HG02852 (cell line): ENCODE data around the gene RSPRY1.

Experiments
- ATAC-seq: cut with Tn5 transposase; IDR thresholded peaks from one replicate; pipeline ENCODE4 v1.9.1; 2021; ENCODE audit warnings: mild to moderate bottlenecking, moderate library complexity; ENCODE audit not compliant: unreplicated experiment

Gene RSPRY1

GRCh38 chr16:57152096-57153093 is 33.7 kb upstream of the RSPRY1 start:
- no peak for ATAC-seq

DNA sequence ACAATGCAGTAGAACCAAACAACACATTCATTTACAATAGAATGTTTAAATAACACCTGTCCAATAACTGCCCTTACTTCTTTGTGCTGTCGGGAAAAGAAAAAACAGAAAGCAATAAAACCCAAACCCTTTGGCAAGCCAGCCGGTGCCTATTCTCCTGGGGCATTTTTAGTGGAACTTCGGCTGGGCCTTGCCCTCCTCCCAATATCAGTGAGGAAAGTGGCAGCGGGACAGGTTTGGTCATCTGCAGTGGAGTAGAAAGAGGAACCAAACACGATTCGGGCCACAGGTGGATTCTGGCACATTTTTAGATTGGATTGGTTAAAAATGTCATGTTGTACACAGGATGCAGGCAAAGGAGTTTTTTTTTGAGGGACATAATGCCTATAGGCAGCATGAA is 32.3 kb upstream of the RSPRY1 start:
- ATAC-seq: no peak

DNA sequence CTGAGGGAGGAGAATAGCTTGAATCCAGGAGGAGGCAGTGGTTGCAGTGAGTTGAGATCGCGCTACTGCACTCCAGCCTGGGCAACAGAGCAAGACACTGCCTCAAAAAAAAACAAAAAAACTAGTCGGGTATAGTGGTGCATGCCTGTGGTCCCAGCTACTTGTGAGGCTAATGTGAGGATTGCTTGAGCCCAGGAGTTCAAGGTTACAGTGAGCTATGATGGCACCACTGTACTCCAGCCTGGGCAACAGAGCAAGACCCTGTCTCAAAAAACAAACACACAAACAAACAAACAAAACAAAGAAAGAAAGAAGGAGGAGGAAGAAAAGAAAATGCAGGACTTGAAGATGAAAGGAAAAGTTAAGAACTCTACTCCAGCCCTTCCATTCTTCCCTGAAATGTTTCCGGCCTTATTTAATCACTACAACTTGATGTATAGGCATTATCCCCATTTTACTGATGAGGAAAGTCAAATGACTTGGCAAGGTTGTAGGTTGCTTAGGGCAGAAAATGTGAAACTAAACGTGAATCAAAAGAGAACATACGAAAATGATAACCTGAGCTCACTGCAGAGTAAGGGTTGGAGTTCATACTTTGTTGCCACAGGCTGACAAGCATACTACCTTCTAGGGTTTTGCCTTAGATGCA is 30.3 kb upstream of the RSPRY1 start:
- ATAC-seq: no peak

DNA sequence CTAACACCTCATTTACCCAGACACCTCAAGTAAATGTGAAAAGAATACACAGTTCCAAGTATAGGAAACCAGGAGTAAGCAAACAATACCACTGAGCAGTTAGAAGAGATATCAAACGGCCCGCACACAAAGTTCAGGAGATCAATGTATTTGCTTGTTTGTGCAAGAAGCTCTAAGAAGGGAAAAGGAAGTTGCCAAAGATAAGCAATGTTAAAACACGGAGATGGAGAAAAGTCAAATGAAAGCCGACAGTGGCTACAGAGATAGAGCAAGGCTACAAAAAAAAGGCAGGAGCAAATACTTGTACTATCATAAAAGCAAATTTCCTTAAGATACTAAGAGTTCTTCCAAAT is 29.8 kb upstream of the RSPRY1 start:
- no peak for ATAC-seq

- ATAC-seq: no peak
Measured at GRCh38 chr16:57157533-57157932, 28.6 kb upstream of the RSPRY1 start.

DNA sequence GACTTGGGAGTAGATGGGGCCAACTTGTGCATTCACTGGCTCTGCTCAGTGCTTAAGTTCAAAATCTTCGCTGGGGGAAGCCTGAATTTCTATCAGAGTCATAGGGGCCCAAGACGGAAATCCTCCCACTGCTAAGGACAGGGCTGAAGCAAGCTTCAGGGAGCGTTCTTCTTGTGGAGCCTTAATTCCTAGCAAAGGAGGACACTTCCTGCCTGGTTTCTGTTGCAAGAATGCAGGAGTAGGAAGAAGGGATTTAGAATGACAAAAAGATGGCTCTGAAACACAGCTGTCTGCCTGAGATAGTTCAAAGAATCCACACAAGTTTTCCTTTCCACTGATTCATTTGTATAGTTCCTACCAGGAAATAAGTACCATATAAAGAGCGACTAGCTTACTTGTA is 26.7 kb upstream of the RSPRY1 start:
- no peak for ATAC-seq

DNA sequence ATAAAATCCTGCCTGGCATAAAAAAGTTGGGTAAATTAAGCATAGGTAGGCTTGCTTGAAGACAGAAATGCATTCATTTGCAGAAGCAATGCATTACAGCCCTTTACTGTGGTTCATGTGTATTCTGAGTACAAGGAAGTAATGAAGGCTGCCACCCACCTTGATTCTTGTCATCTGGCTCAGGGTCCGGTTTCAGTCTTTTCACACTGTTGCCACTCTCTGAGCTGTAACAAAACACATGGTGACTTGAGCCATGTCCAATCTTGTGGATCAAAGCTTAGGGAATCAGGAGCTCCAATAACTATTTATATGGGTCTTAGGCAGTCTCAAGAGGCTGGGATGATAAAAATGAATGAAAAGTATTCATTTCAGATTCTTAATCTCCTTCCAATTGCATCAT is 22.3 kb upstream of the RSPRY1 start:
- no peak for ATAC-seq

GRCh38 chr16:57165483-57165882 is 20.6 kb upstream of the RSPRY1 start:
- no peak for ATAC-seq

DNA sequence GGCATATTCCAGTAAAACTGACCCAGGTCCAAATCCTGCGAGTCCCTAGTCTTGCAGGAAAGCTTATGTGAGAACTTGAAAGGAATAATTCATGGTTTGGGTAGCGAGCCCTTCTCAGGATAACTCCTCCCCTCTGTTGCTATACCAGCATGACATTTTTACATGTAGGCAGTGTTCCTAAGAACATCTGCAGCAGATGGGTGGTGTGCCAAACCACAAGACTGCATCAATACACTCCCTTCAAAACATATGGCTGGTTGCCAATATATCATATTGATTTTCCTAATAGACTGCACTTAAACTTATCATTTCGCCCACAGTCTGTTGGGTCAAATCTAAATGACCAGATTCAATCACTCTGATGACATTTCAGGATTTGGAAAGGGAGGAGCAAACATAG is 20.2 kb upstream of the RSPRY1 start:
- no peak for ATAC-seq

DNA sequence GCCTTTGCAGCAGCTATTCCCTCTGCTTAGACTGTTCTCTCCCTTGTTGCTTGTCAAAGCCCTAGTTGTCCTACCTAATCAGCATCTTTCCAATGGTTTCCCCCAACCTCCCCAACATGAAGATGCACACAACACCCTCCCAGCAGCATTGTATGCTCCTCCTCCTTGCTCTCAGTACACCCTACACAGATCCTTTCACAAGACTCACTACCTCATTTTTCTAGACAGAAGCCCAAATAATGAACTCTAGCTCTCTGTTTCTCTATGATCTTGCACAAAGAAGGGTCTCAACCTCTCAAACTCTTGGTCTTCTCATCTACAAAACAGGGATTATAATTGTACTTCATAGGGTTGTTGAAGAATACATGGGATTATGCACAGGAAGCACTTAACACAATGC is 19.7 kb upstream of the RSPRY1 start:
- no peak for ATAC-seq

GRCh38 chr16:57166951-57167350 is 19.2 kb upstream of the RSPRY1 start:
- ATAC-seq: no peak

DNA sequence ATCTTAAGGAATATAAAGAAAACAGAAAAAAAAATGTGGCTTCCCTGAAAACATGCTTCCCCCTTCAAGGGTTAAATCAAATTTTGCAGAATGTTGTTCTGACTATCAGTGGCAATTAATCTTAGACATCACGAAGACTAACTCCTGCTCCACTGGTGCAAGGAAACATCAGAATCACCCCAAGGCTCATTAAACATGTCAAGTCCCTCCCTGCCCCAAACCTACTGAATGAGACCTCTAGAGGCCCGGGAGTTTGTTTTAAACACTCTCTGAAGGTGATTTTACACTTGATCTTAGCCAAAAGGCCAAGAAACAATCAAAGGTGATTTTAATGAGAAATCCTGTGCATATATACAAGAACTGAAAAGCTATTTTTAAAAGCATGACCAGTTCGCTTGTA is 18.6 kb upstream of the RSPRY1 start:
- no peak for ATAC-seq

- no peak for ATAC-seq
Measured at GRCh38 chr16:57167953-57168352, 18.2 kb upstream of the RSPRY1 start.

- ATAC-seq: no peak
Measured at GRCh38 chr16:57169327-57169726, 16.8 kb upstream of the RSPRY1 start.

- ATAC-seq: no peak
Measured at GRCh38 chr16:57172721-57173290, 13.3 kb upstream of the RSPRY1 start.

DNA sequence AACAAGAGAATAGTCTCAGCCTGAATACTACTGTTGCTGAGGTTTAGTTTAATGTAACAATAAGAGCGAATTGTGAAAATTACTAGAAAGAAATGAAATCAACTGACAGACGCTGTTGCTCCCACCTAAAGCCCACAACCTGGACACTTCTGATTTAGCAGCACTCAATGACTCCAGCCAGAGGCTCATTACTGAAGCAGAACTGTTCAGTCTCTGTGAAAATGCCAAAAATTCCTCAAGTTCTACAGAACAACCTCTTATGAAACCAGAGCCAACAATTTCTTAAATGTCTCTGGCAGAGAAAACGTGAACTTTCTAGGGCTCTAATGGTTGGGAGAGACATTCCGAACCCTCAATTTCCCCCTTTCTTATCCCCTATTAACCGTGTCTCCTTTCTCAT is 10.2 kb upstream of the RSPRY1 start:
- no peak for ATAC-seq

GRCh38 chr16:57178196-57178595 is 7.9 kb upstream of the RSPRY1 start:
- ATAC-seq: no peak

DNA sequence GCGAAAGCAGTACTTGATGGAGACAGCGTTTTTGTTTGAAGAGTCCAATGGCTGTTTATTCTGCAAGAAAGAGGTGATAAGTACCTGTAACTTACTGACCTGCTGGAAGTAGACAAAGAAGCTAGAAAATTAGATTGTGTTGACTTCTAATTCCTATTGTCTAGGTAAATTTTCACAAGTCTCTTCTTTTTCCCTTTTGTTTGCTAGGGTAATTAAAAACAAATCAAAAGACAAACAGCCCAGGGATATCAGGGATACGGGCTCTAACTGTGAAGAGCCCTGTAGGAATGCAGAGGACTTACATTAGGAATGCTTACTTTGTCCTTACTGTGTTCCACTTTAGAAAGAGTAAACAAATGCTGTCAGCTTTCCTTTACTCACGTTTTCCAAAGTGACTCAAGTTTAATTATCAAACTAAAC is 7.3 kb upstream of the RSPRY1 start:
- no peak for ATAC-seq

DNA sequence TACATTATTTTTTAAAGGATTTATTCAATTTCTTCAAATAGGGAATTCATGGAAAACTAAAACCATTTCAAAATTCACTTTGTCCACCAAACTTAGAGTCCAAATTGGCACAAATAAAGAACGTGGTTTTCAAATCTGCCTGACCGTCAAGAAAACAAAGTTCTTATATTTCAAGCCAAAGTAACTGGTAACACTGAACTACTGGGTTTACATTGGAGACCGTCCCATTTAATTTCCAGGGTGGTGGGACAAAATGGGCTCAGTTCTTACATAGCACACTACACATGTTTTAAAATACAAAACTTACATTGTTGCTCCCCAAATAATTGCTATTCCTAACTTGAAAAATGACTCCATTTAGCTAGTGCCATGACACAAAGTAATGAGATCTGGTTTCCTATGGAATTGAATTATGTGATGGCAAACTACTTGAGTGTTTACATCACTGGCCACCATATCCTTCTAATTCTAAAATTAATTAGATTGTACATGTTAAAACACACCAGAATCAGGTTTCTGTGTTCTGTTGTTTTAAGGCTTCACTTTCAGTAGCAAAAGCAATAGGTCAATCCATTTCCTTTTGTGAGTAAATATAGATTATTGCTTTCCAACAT is 6.8 kb upstream of the RSPRY1 start:
- no peak for ATAC-seq

GRCh38 chr16:57184113-57184512 is 2.0 kb upstream of the RSPRY1 start:
- ATAC-seq: no peak

DNA sequence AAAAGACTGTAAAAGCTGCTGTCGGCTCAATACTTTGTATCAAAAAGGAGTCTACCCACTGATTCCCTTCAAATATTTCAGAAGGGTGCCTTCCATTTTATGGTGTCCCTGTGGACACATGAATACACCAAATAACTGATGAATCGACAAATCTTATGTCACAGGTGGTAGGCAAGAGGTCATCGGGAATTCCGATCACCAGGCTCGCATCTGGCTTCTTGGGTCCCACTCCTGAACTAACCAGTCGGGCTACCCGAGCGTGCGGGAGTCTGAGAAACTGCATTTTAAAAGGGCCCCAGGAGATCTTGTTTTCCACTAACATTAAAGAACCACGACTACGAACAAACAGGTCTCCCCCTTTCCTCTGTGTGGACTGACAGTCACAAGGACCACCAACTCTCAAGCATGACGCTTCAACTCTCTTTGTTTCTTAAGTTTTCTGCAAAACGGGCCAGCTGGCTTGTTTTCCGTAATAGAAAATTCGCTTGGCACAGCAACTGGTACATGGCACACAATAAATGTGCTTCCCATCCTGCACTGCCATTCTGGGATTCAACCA is 1.2 kb upstream of the RSPRY1 start:
- ATAC-seq: no peak
